Body of pancreas (tissue), 4 donors: ENCODE data around the gene IGFALS.

Experiments
- CTCF ChIP-seq, 7 experiments: fragments of 450-650 bp in 4 of 7; fragments of 200-600 bp in 3 of 7; sonication (generic) in 3 of 7; IDR thresholded peaks; one replicate each; pipeline ENCODE4 v1.5.1; 2016 to 2019; ENCODE audit warnings: antibody characterized with exemption in 7 of 7
- POLR2A ChIP-seq, 3 donors: fragments of 450-650 bp; IDR thresholded peaks; one replicate each; pipeline ENCODE4 v1.6.1; 2016; ENCODE audit warnings: antibody characterized with exemption in 3 of 3, mild to moderate bottlenecking in 2 of 3

- TF ChIP-seq CTCF (IDR thresholded peaks at IDR 0.05) = no peak
- no peak for TF ChIP-seq POLR2A (IDR thresholded peaks at IDR 0.05)
Measured at GRCh38 chr16:1771864-1772361, 21.6 kb downstream of the IGFALS start.
